Naive thymus-derived CD4-positive, alpha-beta T cell (primary cell): Measurements from ENCODE around the gene MGME1. TPM values are rescaled to one million over a fixed set of nuclear protein-coding genes. Genes with fewer than 3 reads are reported as not detected.

Experiments used
- ATAC-seq: fragments of 150-1000 bp; cut with Tn5 transposase; 2 replicates; pipeline ENCODE4 v1.10.0; 2021; ENCODE audit warnings: mild to moderate bottlenecking, moderate library complexity
- CTCF ChIA-PET: fragments of 350-600 bp; sonication (Branson Sonifier 250); formaldehyde crosslinking; loops from one replicate; lab custom pipeline; 2021; ENCODE audit warnings: antibody characterized with exemption; lab: Charles Lee
- POLR2A ChIA-PET: fragments of 350-600 bp; sonication (Branson Sonifier 250); formaldehyde crosslinking; loops from one replicate; lab custom pipeline; 2021; ENCODE audit warnings: antibody characterized with exemption, inconsistent platforms; lab: Charles Lee
- DNase-seq, 9 donors: peaks; one replicate each; pipeline versions ENCODE4 v3.0.0 to v3.0.0-alpha.2; 2020 to 2022; ENCODE audit warnings: mixed read lengths in 1 of 9
- H3K27ac ChIP-seq: one replicate; pipeline ENCODE4 v1.7.0; 2013; ENCODE audit warnings: mild to moderate bottlenecking, low read depth, low read length, moderate library complexity
- H3K27me3 ChIP-seq, 2 donors: one replicate each; pipeline ENCODE4 v1.7.0; 2013; ENCODE audit warnings: low read length in 2 of 2, mild to moderate bottlenecking in 2 of 2, moderate library complexity in 2 of 2; ENCODE audit not compliant: control insufficient read depth in 2 of 2, insufficient read depth in 2 of 2
- H3K36me3 ChIP-seq, 3 experiments: 1 replicate in 2 of 3; 2 replicates in 1 of 3; pipeline ENCODE4 v1.7.0; 2013; ENCODE audit warnings: low read length in 3 of 3, mild to moderate bottlenecking in 3 of 3, moderate library complexity in 1 of 3; ENCODE audit not compliant: insufficient read depth in 3 of 3, control insufficient read depth in 2 of 3
- H3K4me1 ChIP-seq, 2 donors: one replicate each; pipeline ENCODE4 v1.7.0; 2013; ENCODE audit warnings: low read length in 2 of 2, mild to moderate bottlenecking in 2 of 2, moderate library complexity in 1 of 2; ENCODE audit not compliant: control insufficient read depth in 2 of 2, insufficient read depth in 2 of 2
- H3K4me3 ChIP-seq: 2 replicates; pipeline ENCODE4 v1.7.0; 2013; ENCODE audit warnings: mild to moderate bottlenecking, low read length
- H3K9me3 ChIP-seq, 3 experiments: 1 replicate in 2 of 3; 2 replicates in 1 of 3; pipeline ENCODE4 v1.7.0; 2013; ENCODE audit warnings: low read length in 3 of 3; ENCODE audit not compliant: control insufficient read depth in 2 of 3
- H3K27ac Mint-ChIP-seq, 9 donors: one replicate each; pipeline ENCODE4 v1.8.0; 2020 to 2022; ENCODE audit warnings: mixed read lengths in 9 of 9, mild to moderate bottlenecking in 8 of 9, moderate library complexity in 5 of 9, inconsistent platforms in 2 of 9
- H3K27me3 Mint-ChIP-seq, 5 donors: one replicate each; pipeline ENCODE4 v1.8.0; 2021 to 2022; ENCODE audit warnings: mixed read lengths in 5 of 5, mild to moderate bottlenecking in 1 of 5
- H3K36me3 Mint-ChIP-seq, 5 donors: one replicate each; pipeline ENCODE4 v1.8.0; 2020 to 2022; ENCODE audit warnings: mixed read lengths in 5 of 5, mild to moderate bottlenecking in 3 of 5, inconsistent platforms in 1 of 5
- H3K4me1 Mint-ChIP-seq, 7 donors: one replicate each; pipeline ENCODE4 v1.8.0; 2020 to 2022; ENCODE audit warnings: mixed read lengths in 7 of 7, mild to moderate bottlenecking in 3 of 7, inconsistent platforms in 1 of 7
- H3K4me3 Mint-ChIP-seq, 10 donors: one replicate each; pipeline ENCODE4 v1.8.0; 2020 to 2022; ENCODE audit warnings: mild to moderate bottlenecking in 10 of 10, mixed read lengths in 10 of 10, moderate library complexity in 6 of 10, inconsistent platforms in 2 of 10
- H3K9me3 Mint-ChIP-seq, 11 donors: one replicate each; pipeline ENCODE4 v1.8.0; 2020 to 2022; ENCODE audit warnings: mixed read lengths in 11 of 11, mild to moderate bottlenecking in 4 of 11, inconsistent platforms in 1 of 11, moderate library complexity in 1 of 11
- intact Hi-C, 2 donors: fragments of 100-400 bp; cut with micrococcal nuclease; formaldehyde crosslinking; loops; one replicate each; pipeline ENCODE4 v1.15.1; 2023
- polyA plus RNA-seq, 2 donors: library from polyadenylated mRNA; unstranded; fragments of 300-500 nt; fragmentation: Illumina TruSeq; gene quantifications; one replicate each; pipeline ENCODE4 v1.2.3, GENCODE V29; 2021
- total RNA-seq, 6 experiments: library from RNA in 5 of 6; stranded (reverse) in 5 of 6; gene quantifications; 1 replicate in 5 of 6; 2 replicates in 1 of 6; pipeline ENCODE4 v1.2.3 and lab custom pipeline; 2021 to 2026

The MGME1 gene
- total and polyA plus RNA-seq, 7 experiments from 2014 or later, result 4.9 to 41.0 (median 13.1) TPM

DNA sequence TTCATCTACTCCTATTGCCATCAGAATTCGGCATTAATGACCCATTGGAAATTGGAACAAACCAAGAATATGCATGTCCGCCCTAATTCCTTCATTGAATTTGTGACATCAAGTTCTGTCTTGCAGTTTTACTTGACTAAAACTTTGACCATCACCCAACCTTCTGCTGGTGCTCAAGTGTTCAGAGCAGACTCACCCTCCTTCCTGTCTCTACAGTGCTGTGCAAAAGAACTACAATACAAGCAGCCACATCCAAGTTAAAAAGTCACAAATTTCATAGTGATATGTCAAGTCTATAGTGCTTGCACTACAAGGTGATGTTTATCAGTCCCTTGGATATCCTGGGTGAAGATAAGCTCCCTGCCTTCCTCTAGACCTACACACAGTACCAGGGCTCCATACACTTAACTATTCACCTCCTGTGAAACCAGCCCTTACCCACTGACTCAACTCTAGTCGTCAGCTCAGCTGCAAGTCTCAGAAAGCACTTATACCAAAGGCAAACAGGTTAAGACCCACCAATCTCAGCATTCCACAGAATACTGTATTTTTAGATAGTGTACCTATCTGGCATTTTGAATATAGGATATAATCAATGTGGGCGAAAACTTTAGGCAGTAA is 23.9 kb upstream of the MGME1 start:
- CTCF ChIA-PET, result no interaction called here

DNA sequence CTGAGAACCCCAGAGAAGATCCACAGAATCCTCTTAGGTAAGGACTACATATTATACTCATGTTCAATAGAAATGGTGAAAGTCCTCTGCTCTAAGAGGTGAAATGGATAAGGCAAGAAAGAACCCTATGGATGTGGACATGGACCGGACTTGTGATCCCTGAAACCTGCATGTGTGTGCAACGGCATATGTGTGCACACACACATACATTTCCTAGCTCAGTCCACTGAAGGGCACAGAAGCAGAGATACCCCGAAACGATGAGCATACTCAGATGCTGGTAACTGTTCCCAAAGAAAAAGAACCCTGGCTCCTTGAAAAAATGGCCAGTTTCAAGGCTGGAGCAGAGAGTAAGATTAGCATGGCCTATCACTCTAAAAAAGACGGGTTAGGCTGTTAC is 22.8 kb upstream of the MGME1 start:
- Mint-ChIP-seq H3K9me3 (peaks cover 0 to 2% (median 0%) of the 10 kb centered on the region in 11 donors), H3K27me3 (no peaks in the 10 kb centered on the region), H3K4me3 (no peak overlapping the region), H3K36me3 (peaks cover 10 to 83% (median 30%) of the 10 kb centered on the region in 5 donors), H3K27ac (peak overlapping the region in 3 of 9 donors; percentile 24 to 62 (median 43)), H3K4me1 (peaks cover 0 to 30% (median 0%) of the 10 kb centered on the region in 7 donors)
- no peak overlapping the region for H3K27ac ChIP-seq
- DNase-seq (peak in 1 of 9 donors; percentile 1), ATAC-seq (no peak)
- H3K9me3 ChIP-seq, result no peaks in the 10 kb centered on the region
- ChIA-PET CTCF (no interaction called here), POLR2A (no interaction called here)
- no peak overlapping the region for H3K4me3 ChIP-seq
- H3K27me3 ChIP-seq, result no peaks in the 10 kb centered on the region
- peaks cover 22 to 84% (median 30%) of the 10 kb centered on the region in 3 experiments for H3K36me3 ChIP-seq
- intact Hi-C loops, result loop anchor here in 1 of 2 donors (10.0 kb wide), 1 partner anchor 49 kb away; no protein-coding TSS in a partner anchor
- H3K4me1 ChIP-seq, result no peaks in the 10 kb centered on the region

More for the DNA sequence above, 23.9 kb upstream of the MGME1 start:
- intact Hi-C loops, result loop anchor here in 1 of 2 donors (10.0 kb wide), 1 partner anchor 50 kb away; no protein-coding TSS in a partner anchor
- H3K9me3 Mint-ChIP-seq, result peaks cover 0 to 2% (median 0%) of the 10 kb centered on the region in 11 donors
- H3K27ac Mint-ChIP-seq, result peak overlapping the region in 5 of 9 donors; percentile 15 to 62 (median 25)
- H3K4me3 ChIP-seq, result no peak overlapping the region
- peaks cover 10 to 77% (median 27%) of the 10 kb centered on the region in 5 donors for H3K36me3 Mint-ChIP-seq
- DNase-seq, result no peak
- H3K27me3 ChIP-seq, result no peaks in the 10 kb centered on the region
- H3K9me3 ChIP-seq, result no peaks in the 10 kb centered on the region
- no peak overlapping the region for H3K27ac ChIP-seq
- no peaks in the 10 kb centered on the region for H3K27me3 Mint-ChIP-seq
- H3K4me3 Mint-ChIP-seq, result no peak overlapping the region
- H3K36me3 ChIP-seq, result peaks cover 14 to 76% (median 20%) of the 10 kb centered on the region in 3 experiments
- ATAC-seq, result no peak
- H3K4me1 Mint-ChIP-seq, result peaks cover 0 to 34% (median 1%) of the 10 kb centered on the region in 7 donors
- POLR2A ChIA-PET, result no interaction called here
- H3K4me1 ChIP-seq, result no peaks in the 10 kb centered on the region

DNA sequence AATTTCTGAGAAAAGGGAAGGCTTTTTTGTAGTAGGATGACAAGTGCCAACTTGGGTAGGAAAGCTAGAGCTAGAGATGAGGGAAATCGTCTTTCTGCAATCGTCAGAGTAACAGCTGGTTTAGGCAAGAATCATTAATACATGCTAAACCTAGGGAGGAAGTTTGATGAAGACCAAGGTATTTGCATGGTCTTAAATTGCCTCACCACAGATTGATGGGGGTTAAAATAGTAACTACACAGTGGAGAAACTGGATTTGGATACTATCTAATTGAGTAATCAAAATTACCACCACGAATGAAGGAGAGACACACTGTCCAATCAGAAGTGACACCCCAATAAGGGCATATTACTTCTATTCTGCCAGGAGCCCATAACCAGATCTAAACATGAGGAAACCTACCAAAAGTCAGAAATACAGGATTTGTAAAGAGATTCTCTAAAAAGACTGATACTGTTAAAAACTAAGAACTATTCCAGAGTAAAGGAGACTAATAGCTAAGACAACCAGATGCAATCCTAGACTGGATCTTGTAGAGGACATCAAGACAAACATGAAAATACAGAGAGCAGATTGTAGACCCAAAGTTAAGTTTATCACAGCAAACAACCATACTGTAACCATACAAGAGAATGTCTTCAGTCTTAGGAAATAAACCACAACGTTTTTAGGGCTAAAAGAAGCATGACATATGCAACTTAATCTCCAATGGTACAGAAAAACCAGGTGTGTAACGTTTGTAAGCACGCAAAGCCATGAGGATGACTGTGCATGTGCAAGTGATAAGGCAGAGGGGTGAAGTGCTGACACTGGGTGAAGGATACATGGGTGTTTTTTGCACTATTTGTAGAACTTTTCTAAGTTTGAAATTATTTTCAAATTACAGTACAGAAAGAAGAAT is 22.0 kb upstream of the MGME1 start:
- DNase-seq (no peak), ATAC-seq (no peak)
- peak overlapping the region in 1 of 9 donors; percentile 62 for H3K27ac Mint-ChIP-seq
- no peak overlapping the region for H3K4me3 Mint-ChIP-seq
- Histone ChIP-seq H3K4me3 (no peak overlapping the region), H3K36me3 (peaks cover 27 to 90% (median 34%) of the 10 kb centered on the region in 3 experiments), H3K4me1 (no peaks in the 10 kb centered on the region), H3K27ac (no peak overlapping the region), H3K27me3 (no peaks in the 10 kb centered on the region), H3K9me3 (no peaks in the 10 kb centered on the region)
- no peaks in the 10 kb centered on the region for H3K27me3 Mint-ChIP-seq
- H3K36me3 Mint-ChIP-seq, result peaks cover 10 to 81% (median 32%) of the 10 kb centered on the region in 5 donors
- CTCF ChIA-PET, result interaction anchor here (0.7 kb wide), 1 partner anchor 438 kb away, joined by 3 read pairs; no protein-coding TSS in a partner anchor
- intact Hi-C loops, result loop anchor here in 1 of 2 donors (10.0 kb wide), 1 partner anchor 48 kb away; no protein-coding TSS in a partner anchor
- H3K9me3 Mint-ChIP-seq, result peaks cover 0 to 2% (median 0%) of the 10 kb centered on the region in 11 donors
- peaks cover 0 to 30% (median 0%) of the 10 kb centered on the region in 7 donors for H3K4me1 Mint-ChIP-seq
- POLR2A ChIA-PET, result no interaction called here

GRCh38 chr20:17947474-17947815 is 21.4 kb upstream of the MGME1 start:
- POLR2A ChIA-PET, result no interaction called here
- peaks cover 10 to 79% (median 32%) of the 10 kb centered on the region in 5 donors for H3K36me3 Mint-ChIP-seq
- H3K4me1 Mint-ChIP-seq, result peaks cover 0 to 30% (median 0%) of the 10 kb centered on the region in 7 donors
- no peak overlapping the region for H3K27ac Mint-ChIP-seq
- Histone ChIP-seq H3K27me3 (no peaks in the 10 kb centered on the region), H3K9me3 (no peaks in the 10 kb centered on the region), H3K4me3 (no peak overlapping the region), H3K4me1 (no peaks in the 10 kb centered on the region), H3K36me3 (peaks cover 27 to 90% (median 39%) of the 10 kb centered on the region in 3 experiments), H3K27ac (no peak overlapping the region)
- H3K27me3 Mint-ChIP-seq, result no peaks in the 10 kb centered on the region
- DNase-seq (no peak), ATAC-seq (no peak)
- H3K9me3 Mint-ChIP-seq, result peaks cover 0 to under 1% (median 0%) of the 10 kb centered on the region in 11 donors
- no peak overlapping the region for H3K4me3 Mint-ChIP-seq
- CTCF ChIA-PET, result no interaction called here
- intact Hi-C loops, result loop anchor here in 1 of 2 donors (10.0 kb wide), 1 partner anchor 47 kb away; no protein-coding TSS in a partner anchor

DNA sequence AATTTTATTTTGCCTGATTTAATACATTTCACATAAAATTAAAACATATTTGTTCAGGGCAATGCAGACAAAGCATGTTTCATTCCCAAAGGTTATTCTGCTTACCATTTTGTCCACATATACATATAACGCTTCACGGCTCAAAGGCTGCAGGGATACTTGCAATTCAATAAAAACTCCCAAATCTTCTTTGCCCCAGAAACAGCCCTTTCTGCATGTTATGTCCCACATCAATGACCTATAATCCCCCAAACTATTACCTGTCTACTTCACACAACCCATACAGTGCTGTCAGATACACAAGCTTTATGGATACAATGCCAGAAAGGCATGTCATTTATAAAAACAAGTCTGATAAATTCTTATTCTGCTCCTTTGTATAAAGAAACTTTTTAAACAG is 20.4 kb upstream of the MGME1 start:
- Mint-ChIP-seq H3K4me3 (no peak overlapping the region), H3K27me3 (no peaks in the 10 kb centered on the region), H3K36me3 (peaks cover 13 to 79% (median 36%) of the 10 kb centered on the region in 5 donors), H3K27ac (peak overlapping the region in 2 of 9 donors; percentile 52 to 73), H3K4me1 (peaks cover 0 to 31% (median 0%) of the 10 kb centered on the region in 7 donors), H3K9me3 (no peaks in the 10 kb centered on the region)
- POLR2A ChIA-PET, result no interaction called here
- intact Hi-C loops, result loop anchor here in 1 of 2 donors (10.0 kb wide), 1 partner anchor 46 kb away; no protein-coding TSS in a partner anchor
- H3K36me3 ChIP-seq, result peaks cover 27 to 90% (median 45%) of the 10 kb centered on the region in 3 experiments
- H3K4me3 ChIP-seq, result no peak overlapping the region
- CTCF ChIA-PET, result no interaction called here
- no peak overlapping the region for H3K27ac ChIP-seq
- DNase-seq (no peak), ATAC-seq (no peak)
- H3K9me3 ChIP-seq, result no peaks in the 10 kb centered on the region
- no peaks in the 10 kb centered on the region for H3K4me1 ChIP-seq
- no peaks in the 10 kb centered on the region for H3K27me3 ChIP-seq

DNA sequence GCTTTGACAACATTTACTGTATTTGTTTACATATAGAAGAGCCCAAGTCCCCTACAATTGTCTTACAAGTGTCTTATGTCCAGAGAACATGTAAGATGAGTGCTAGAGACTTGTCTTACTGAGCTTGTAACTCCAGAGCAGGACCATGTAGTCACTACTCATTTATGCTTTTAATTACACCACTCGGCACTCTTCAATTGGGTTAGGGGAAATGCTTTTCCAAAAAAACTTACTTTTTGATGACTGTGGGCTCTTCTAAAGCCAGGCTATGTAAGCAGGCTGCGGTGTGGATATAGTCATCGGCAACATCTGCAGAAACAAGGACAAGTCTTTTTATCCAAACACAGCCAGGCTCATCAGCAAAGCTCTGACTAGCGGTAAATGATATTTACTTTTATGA is 18.9 kb upstream of the MGME1 start:
- Mint-ChIP-seq H3K27me3 (no peaks in the 10 kb centered on the region), H3K9me3 (no peaks in the 10 kb centered on the region), H3K27ac (peak overlapping the region in 1 of 9 donors; percentile 48), H3K4me3 (no peak overlapping the region), H3K36me3 (peaks cover 15 to 80% (median 44%) of the 10 kb centered on the region in 5 donors), H3K4me1 (peaks cover 0 to 34% (median 0%) of the 10 kb centered on the region in 7 donors)
- Histone ChIP-seq H3K27ac (no peak overlapping the region), H3K4me1 (no peaks in the 10 kb centered on the region), H3K27me3 (no peaks in the 10 kb centered on the region), H3K9me3 (no peaks in the 10 kb centered on the region), H3K4me3 (no peak overlapping the region), H3K36me3 (peaks cover 25 to 96% (median 45%) of the 10 kb centered on the region in 3 experiments)
- ChIA-PET CTCF (interaction anchor here (1.2 kb wide), 1 partner anchor 445 kb away, joined by 3 read pairs; no protein-coding TSS in a partner anchor), POLR2A (no interaction called here)
- intact Hi-C loops, result loop anchor here in 1 of 2 donors (10.0 kb wide), 1 partner anchor 45 kb away; no protein-coding TSS in a partner anchor
- no peak for DNase-seq
- ATAC-seq, result no peak
